ENCODE results near the gene TMBIM1. TPM values are rescaled to one million over a fixed set of nuclear protein-coding genes. Genes with fewer than 3 reads are reported as not detected.

TMBIM1 gene

DNA sequence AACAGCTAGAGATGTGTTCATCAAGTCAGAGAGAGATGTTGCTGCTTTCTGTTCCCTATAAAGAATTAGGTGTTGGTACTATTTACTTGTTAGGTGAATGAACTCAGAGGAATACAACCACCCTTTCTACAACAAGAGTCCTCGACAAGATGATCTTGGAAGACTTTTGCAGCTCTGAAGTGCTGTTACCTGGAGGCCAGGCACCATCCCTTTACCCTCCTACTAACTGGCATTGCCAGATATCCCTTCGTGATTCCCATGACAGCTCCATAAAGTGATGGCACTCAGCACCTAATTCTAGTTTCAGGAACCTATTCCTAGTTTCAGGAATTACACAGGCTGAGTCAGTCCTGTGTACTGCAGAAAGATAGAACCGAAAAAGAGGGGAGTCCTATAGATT is 65.4 kb downstream of the TMBIM1 start:
- no peak overlapping the region for H3K56ac ChIP-seq (ENCODE audit: low read length)
- no peak overlapping the region for H3K27ac ChIP-seq (ENCODE audit: low read depth, low read length)
- H3K79me2 ChIP-seq (ENCODE audit: control insufficient read depth, insufficient read depth, low read length): peaks cover 35% of the 10 kb centered on the region
- H3K4me3 ChIP-seq (ENCODE audit: low read length): no peak overlapping the region
- DNase-seq: no peak
- H2BK120ac ChIP-seq (ENCODE audit: low read depth, low read length): no peak overlapping the region
- no peak overlapping the region for H3K18ac ChIP-seq (ENCODE audit: low read length)
- no peak overlapping the region for H4K5ac ChIP-seq (ENCODE audit: low read length)
- H2BK5ac ChIP-seq (ENCODE audit: low read length): no peak overlapping the region
- no peaks in the 10 kb centered on the region for H3K27me3 ChIP-seq (ENCODE audit: insufficient read depth, low read length, poor library complexity)
- no peak overlapping the region for H3K23ac ChIP-seq (ENCODE audit: low read length)
- no peak overlapping the region for H2AK5ac ChIP-seq (ENCODE audit: low read length)
- H3K79me1 ChIP-seq (ENCODE audit: low read length): peaks cover 23% of the 10 kb centered on the region
- WGBS (ENCODE audit: extremely low coverage, insufficient coverage, low lambda C conversion rate): no CpG with 5 or more reads among the region's 3 CpGs
- no peak overlapping the region for H4K8ac ChIP-seq (ENCODE audit: low read depth, low read length)
- no peak overlapping the region for H2BK15ac ChIP-seq (replicated peaks; ENCODE audit: low read depth)
- no peaks in the 10 kb centered on the region for H3K4me1 ChIP-seq (ENCODE audit: control insufficient read depth, low read depth, low read length)
- peaks cover 10% of the 10 kb centered on the region for H3K36me3 ChIP-seq (ENCODE audit: control insufficient read depth, insufficient read depth, low read length)
- no peak overlapping the region for H3K9ac ChIP-seq (ENCODE audit: low read length)
- no peak overlapping the region for H3K4ac ChIP-seq (ENCODE audit: low read depth, low read length)
- H3K4me2 ChIP-seq (ENCODE audit: low read length): no peak overlapping the region

Small RNA genes lying within 50 kb of the gene (small RNA-seq; reads per million reads assigned to genes)
- not detected for gene MIR6810 (ENCODE audit: insufficient read depth)

All from mesendoderm (in vitro differentiated cells).